ENCODE results near the gene C17orf114.

Gene C17orf114

DNA sequence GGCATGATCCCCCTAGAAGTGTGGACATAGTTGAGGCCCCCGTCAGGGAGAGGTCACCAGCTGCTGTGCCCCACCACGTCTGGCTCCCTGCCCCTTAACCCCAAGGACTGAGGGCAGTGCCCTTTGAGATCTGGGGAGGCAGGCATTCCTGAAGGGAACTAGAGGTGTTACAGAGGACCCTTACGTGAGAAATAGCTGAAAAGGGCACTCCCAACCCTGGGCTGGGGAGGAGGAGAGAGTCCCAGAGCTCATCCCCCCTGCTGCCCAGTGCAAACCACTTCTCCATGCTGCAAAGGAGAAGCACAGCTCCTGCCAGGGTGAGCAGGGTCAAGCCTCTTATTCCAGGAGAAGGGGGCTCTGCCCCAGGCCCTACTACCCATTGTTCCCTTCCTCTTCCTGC, 20.7 kb upstream of the C17orf114 start:
- DNase-seq, result no peak

GRCh38 chr17:4818276-4818675, 16.1 kb upstream of the C17orf114 start:
- no peak for DNase-seq

GRCh38 chr17:4816826-4817225, 14.7 kb upstream of the C17orf114 start:
- no peak for DNase-seq

DNA sequence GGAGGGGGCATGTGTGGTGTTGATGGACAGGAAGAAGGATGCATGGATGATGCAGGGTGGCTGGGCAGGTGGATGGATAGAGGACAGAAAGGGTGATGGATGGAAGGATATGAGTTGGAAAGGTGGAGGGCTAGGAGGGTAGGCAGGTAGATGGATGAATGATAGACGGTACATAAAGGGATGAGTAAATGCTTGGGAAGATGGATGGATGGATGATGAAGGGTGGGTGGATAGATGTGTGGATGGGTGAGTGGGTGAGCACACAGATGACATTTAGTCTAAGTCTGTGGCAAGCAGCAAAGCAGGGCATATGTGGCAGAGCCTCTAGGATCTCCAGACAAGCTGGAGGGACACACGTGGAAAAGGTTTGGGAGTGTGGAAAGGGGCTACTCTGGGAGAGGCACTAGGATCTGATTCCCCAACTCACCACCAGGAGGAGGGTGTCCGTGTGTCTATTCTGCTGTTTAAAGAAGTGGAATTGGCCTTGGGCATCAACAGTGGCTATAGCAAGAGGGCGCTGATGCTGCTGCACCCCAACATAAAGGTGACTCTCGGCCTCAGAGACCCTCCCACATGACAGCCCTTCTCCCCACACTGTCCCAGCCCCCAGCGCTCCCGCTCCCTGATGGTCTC, 13.0 kb upstream of the C17orf114 start:
- no peak for DNase-seq

GRCh38 chr17:4812690-4813089, 10.6 kb upstream of the C17orf114 start:
- no peak for DNase-seq

- DNase-seq, result no peak
Observed at GRCh38 chr17:4811471-4811870, 9.3 kb upstream of the C17orf114 start.

DNA sequence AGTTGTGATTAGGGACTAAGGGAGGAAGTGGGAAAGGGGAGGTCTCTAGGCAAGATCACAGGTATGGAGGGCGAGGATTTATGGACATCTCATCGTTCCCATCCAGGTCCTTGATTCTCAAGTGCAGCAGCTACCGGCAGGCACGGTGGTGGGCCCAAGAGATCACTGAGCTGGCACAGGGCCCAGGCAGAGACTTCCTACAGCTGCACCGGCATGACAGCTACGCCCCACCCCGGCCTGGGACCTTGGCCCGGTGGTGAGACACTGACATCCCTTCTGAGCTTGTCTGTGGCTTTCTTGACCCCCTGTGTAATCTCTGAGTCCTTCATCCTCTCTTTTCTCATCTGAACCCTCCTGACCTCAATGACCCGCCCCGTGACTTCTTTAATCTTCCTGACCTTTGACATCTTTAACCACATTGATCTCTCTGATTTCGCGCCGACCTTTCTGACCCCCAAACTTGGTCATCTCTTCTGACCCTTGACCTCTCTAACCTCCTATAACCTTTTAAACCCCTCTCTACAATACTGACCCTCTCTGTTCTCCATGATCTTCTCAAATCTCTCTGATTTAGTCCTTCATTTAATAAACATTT, 8.7 kb upstream of the C17orf114 start:
- DNase-seq, result no peak

GRCh38 chr17:4808378-4808767, 6.2 kb upstream of the C17orf114 start:
- DNase-seq, result no peak

DNA sequence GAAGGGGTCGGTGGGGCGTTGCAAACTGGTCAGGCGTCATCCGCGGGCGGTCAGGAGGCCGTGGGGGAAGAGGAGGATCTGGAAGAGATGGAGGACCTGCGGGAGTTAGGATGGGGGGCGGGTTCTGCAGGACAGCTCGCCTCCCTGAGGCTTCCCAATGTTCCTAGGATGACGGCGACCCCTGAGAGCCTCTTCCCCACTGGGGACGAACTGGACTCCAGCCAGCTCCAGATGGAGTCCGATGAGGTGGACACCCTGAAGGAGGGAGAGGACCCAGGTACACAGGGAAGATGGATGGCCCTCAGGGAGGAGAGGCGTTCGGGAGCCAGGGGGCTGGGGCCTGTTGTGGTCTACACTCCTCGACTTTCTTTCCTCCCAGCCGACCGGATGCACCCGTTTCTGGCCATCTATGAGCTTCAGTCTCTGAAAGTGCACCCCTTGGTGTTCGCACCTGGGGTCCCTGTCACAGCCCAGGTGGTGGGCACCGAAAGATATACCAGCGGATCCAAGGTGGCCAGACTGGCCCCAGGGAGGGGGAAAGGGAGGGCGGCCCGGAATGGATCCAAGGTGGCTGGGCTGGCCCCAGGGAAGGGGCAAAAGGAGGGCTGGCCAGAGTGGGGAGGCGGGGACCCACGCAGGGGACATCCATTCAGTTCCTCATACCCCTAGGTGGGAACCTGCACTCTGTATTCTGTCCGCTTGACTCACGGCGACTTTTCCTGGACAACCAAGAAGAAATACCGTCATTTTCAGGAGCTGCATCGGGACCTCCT, 5.7 kb upstream of the C17orf114 start:
- no peak for DNase-seq

GRCh38 chr17:4806777-4807604, 4.9 kb upstream of the C17orf114 start, which contains the start of gene PLD2:
Gene PLD2, plus strand, starts transcription at chr17:4807152. Its CDS starts 621 bp downstream, at chr17:4807773.
- peak; percentile 71 for DNase-seq

- no peak for DNase-seq
Observed at GRCh38 chr17:4806456-4806776, 4.3 kb upstream of the C17orf114 start.

DNA sequence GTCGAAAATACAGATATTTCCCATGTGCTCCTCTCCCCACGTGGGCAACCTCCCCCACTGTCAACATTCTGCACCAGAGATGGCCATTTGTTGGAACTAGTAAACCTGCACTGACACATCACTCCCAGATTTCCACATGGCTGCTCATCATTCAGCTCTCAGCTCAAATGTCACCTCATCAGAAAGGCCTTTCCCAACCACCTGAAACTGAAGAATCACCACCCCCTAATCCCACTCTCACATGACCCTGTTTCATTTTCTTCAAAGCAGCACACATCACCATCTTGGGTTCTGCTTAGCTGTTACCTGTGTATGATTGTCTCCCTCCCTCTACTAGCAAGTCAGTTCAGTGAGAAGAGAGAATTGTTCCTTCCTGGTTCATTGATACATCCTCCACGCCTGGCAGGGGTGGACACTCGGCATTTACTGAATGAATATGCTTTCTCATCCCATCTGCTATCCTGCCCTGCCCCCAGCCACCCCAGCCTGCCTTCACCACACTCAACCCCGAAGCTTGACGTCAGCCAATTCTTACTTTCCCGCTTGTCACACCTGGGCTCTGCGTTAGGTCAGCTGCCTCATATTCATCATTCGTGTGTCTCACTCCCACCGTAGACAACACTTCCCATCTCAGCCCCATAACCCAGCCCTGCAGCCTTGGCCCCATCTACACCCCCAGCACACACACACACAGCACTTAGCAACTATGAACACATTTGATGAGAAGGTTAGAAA, 1.5 kb downstream of the C17orf114 start:
- DNase-seq, result no peak

DNA sequence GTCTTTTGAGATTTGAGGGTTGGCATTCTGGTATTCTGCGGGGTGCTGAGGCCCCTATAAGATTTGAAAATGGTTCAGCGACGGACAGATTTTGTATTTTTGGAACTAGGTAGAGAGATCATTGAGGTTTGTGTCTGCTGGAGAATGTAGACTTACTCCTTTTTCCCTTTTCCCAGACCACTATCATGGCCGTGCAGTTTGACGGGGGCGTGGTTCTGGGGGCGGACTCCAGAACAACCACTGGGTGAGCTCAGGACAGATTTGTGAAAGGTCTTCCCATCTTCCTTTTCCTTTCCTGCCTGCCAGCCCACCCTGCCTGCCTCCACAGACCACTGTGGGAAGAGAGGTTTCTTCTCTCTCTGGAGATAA, 5.6 kb downstream of the C17orf114 start:
- no peak for DNase-seq

GRCh38 chr17:4795168-4795567, 7.0 kb downstream of the C17orf114 start:
- no peak for DNase-seq

GRCh38 chr17:4790705-4791088, 11.4 kb downstream of the C17orf114 start:
- DNase-seq, result no peak

DNA sequence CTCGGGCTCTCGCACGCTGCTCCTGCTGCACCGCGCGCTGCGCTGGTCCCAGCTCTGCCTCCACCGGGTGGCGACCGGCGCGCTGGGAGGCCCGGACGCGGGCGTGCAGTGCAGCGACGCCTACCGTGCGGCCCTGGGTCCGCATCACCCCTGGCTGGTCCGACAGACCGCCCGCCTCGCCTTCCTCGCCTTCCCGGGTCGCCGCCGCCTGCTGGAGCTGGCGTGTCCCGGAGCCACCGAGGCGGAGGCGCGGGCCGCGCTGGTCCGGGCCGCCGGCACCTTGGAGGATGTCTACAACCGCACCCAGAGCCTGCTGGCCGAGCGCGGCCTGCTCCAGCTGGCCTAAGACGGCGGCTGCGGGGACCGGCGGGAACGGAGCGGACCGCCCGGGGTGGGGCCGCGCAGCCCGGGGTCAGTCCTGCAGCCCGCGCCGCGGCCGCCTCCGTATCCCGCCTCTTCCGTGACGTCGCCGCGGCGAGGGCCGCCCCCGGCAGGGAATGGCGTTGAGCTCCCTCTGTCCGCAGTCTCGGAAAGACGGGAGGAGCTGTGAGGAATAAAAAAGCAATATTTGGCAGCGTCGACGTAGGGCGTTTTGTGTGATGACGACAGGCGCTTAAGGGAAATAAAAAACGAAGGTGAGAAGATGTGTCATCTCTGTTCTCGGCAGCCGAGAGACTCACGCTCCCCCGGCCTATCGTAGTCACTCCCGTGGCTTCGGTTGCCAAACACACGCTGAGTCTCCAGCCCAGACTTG, 12.0 kb downstream of the C17orf114 start:
- DNase-seq, result peak; percentile 53

GRCh38 chr17:4789701-4789950, 12.5 kb downstream of the C17orf114 start:
- no peak for DNase-seq

DNA sequence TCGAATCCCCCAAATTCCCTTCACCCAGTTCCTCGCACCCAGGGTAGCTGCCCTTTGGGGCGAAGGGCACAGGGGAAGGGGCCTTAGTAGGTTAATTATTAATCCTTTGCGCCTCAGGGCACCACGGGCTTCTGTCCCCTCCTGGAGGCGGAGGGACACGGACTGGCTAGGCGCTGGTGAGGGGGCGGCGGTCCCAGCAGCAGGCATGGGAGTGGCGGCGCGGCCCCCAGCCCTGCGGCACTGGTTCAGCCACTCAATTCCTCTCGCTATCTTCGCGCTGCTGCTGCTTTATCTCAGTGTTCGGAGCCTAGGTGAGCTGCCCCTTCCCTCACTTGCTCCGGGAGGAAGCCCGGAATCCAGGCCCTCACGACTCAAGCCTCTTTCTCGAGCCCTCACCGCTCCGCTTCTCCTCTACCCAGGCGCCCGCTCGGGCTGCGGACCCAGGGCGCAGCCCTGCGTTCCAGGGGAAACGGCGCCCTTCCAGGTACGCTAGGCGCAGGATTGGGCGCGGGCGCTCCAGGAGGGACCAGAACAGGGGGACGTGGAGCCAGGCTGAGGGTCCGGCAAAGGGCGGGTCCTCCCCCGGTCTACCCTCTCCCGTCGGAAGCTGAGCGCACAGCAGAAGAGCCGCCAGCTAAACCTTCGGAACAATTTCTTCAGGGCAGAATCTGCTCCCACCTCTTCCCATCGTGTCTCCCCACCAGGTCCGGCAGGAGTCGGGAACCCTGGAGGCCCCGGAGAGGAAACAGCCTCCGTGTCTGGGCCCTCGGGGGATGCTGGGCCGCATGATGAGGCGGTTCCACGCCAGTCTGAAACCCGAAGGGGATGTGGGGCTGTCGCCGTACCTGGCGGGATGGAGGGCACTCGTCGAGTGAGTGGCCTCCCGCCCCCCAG, 13.1 kb downstream of the C17orf114 start, which contains the start of gene GLTPD2:
GLTPD2 (plus strand) TSS at position 158 of the 894 bp plus-strand sequence; CDS start at position 206, 48 bp downstream.
- DNase-seq, result no peak

GRCh38 chr17:4788159-4788806, 13.8 kb downstream of the C17orf114 start:
- DNase-seq, result no peak

GRCh38 chr17:4786516-4786915, 15.6 kb downstream of the C17orf114 start:
- DNase-seq, result no peak

- DNase-seq, result no peak
Observed at GRCh38 chr17:4786106-4786511, 16.0 kb downstream of the C17orf114 start, which contains the start of gene VMO1. Gene VMO1, minus strand, starts transcription at chr17:4786364. Its CDS starts 12 bp downstream, at chr17:4786352.

All from NCI-H774 (cell line).